Neuronal stem cell (in vitro differentiated cells): ENCODE measurements around the gene KLC3.

ENCODE experiments used
- DNase-seq: peaks from one replicate; pipeline ENCODE4 v3.0.0-alpha.2; 2013; ENCODE audit warnings: low spot score
- H2AFZ ChIP-seq: one replicate; pipeline ENCODE4 v1.6.1; 2013; ENCODE audit warnings: mild to moderate bottlenecking, low read length, inconsistent platforms
- H2AK5ac ChIP-seq: 2 replicates; pipeline ENCODE4 v1.6.1; 2013; ENCODE audit warnings: low read depth, mild to moderate bottlenecking, inconsistent platforms, low read length, moderate library complexity, mixed read lengths
- H2BK120ac ChIP-seq: 2 replicates; pipeline ENCODE4 v1.6.1; 2013; ENCODE audit warnings: low read depth, mild to moderate bottlenecking, inconsistent platforms, low read length, moderate library complexity, mixed read lengths
- H2BK12ac ChIP-seq: one replicate; pipeline ENCODE4 v1.6.1; 2013; ENCODE audit warnings: low read length, inconsistent platforms
- H2BK15ac ChIP-seq: 2 replicates; pipeline ENCODE4 v1.6.1; 2013; ENCODE audit warnings: mild to moderate bottlenecking, low read length, inconsistent platforms, mixed read lengths
- H2BK5ac ChIP-seq: one replicate; pipeline ENCODE4 v1.6.1; 2013; ENCODE audit warnings: inconsistent platforms, mild to moderate bottlenecking, low read length, moderate library complexity
- H3K14ac ChIP-seq: one replicate; pipeline ENCODE4 v1.6.1; 2013; ENCODE audit warnings: low read length, inconsistent platforms
- H3K18ac ChIP-seq: 2 replicates; pipeline ENCODE4 v1.6.1; 2013; ENCODE audit warnings: low read length, inconsistent platforms
- H3K23ac ChIP-seq: 2 replicates; pipeline ENCODE4 v1.6.1; 2013; ENCODE audit warnings: low read depth, mild to moderate bottlenecking, mixed read lengths, low read length, inconsistent platforms; ENCODE audit not compliant: poor library complexity
- H3K27ac ChIP-seq: replicated peaks from 3 replicates; pipeline ENCODE4 v1.5.1; 2013; ENCODE audit warnings: low read length, inconsistent platforms
- H3K27me3 ChIP-seq, 3 experiments: 2 replicates each; pipeline ENCODE4 v1.6.1; 2013; ENCODE audit warnings: low read length in 3 of 3, mild to moderate bottlenecking in 2 of 3, inconsistent platforms in 1 of 3, low read depth in 1 of 3, mixed read lengths in 1 of 3, moderate library complexity in 1 of 3; ENCODE audit not compliant: control insufficient read depth in 3 of 3, insufficient read depth in 3 of 3
- H3K36me3 ChIP-seq, 2 donors: replicated peaks in 1 of 2; 2 replicates each; pipeline ENCODE4 v1.6.1; 2013; ENCODE audit warnings: low read length in 2 of 2; ENCODE audit not compliant: control insufficient read depth in 2 of 2, insufficient read depth in 2 of 2
- H3K4ac ChIP-seq: 2 replicates; pipeline ENCODE4 v1.6.1; 2013; ENCODE audit warnings: inconsistent platforms, mild to moderate bottlenecking, low read length, moderate library complexity
- H3K4me1 ChIP-seq, 2 donors: 1 replicate in 1 of 2; 2 replicates in 1 of 2; pipeline ENCODE4 v1.6.1; 2013; ENCODE audit warnings: low read length in 2 of 2, low read depth in 1 of 2; ENCODE audit not compliant: control insufficient read depth in 2 of 2, insufficient read depth in 1 of 2
- H3K4me2 ChIP-seq: one replicate; pipeline ENCODE4 v1.6.1; 2013; ENCODE audit warnings: mild to moderate bottlenecking, low read length, inconsistent platforms; ENCODE audit not compliant: insufficient read depth, poor library complexity, severe bottlenecking
- H3K4me3 ChIP-seq, 2 donors: 2 replicates each; pipeline ENCODE4 v1.5.1; 2013; ENCODE audit warnings: low read length in 2 of 2, mild to moderate bottlenecking in 2 of 2, inconsistent platforms in 1 of 2, moderate library complexity in 1 of 2
- H3K79me1 ChIP-seq: one replicate; pipeline ENCODE4 v1.6.1; 2013; ENCODE audit warnings: low read depth, mild to moderate bottlenecking, inconsistent platforms, low read length, moderate library complexity
- H3K9ac ChIP-seq: one replicate; pipeline ENCODE4 v1.6.1; 2013; ENCODE audit warnings: mild to moderate bottlenecking, low read depth, low read length, inconsistent platforms; ENCODE audit not compliant: poor library complexity
- H3K9me3 ChIP-seq, 2 donors: replicated peaks in 1 of 2; 2 replicates each; pipeline versions ENCODE3 to v1.6.1; 2013; ENCODE audit warnings: low read length in 2 of 2, mild to moderate bottlenecking in 2 of 2, inconsistent platforms in 1 of 2, low read depth in 1 of 2, mixed read lengths in 1 of 2, moderate library complexity in 1 of 2; ENCODE audit not compliant: control insufficient read depth in 2 of 2, insufficient read depth in 1 of 2
- H4K8ac ChIP-seq: one replicate; pipeline ENCODE4 v1.6.1; 2013; ENCODE audit warnings: low read depth, mild to moderate bottlenecking, inconsistent platforms, low read length, moderate library complexity
- H4K91ac ChIP-seq: one replicate; pipeline ENCODE4 v1.6.1; 2013; ENCODE audit warnings: low read length, low read depth, mild to moderate bottlenecking, inconsistent platforms; ENCODE audit not compliant: poor library complexity
- WGBS, 2 donors: extraction: QIAGEN DNeasy Blood & Tissue Kit; methylation state at CpG; one replicate each; pipeline ENCODE4 v1.1.7; 2013; ENCODE audit warnings: missing lambda C conversion rate in 2 of 2, mixed read lengths in 1 of 2; ENCODE audit not compliant: insufficient read length in 2 of 2, insufficient replicate concordance in 1 of 2; ENCODE audit errors: extremely low coverage in 2 of 2; 5-methylcytosine and 5-hydroxymethylcytosine counted together

The KLC3 gene

DNA sequence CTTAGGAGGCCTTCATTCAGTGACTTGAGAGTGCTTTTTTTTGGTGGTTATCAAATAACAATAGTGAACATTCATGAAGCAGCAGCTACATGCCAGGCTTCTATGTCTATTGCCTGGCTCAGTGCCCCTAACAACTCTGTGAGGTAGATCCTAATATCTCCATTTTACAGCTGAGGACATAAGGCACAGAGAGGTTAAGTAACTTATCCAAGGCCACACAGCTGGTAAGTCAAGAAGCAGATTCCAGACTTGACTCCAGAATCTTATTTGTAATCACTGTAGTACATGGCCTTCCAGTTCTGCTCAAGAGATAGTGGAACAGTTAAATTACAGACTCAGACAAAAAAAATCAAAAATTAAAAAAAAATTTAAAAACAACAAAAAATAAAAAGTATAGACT, 44.7 kb upstream of the KLC3 start:
- no peak for DNase-seq
- no peak overlapping the region for H2BK15ac ChIP-seq
- no peak overlapping the region for H3K27ac ChIP-seq
- H2BK12ac ChIP-seq: no peak overlapping the region
- no peak overlapping the region for H3K4ac ChIP-seq
- no peak overlapping the region for H3K14ac ChIP-seq
- no peak overlapping the region for H3K23ac ChIP-seq
- peaks cover 4 to 20% of the 10 kb centered on the region in 2 donors for H3K9me3 ChIP-seq
- H3K4me3 ChIP-seq: no peak overlapping the region
- H3K79me1 ChIP-seq: no peaks in the 10 kb centered on the region
- H2AFZ ChIP-seq: no peak overlapping the region
- H2BK5ac ChIP-seq: no peak overlapping the region
- H4K91ac ChIP-seq: no peak overlapping the region
- H3K27me3 ChIP-seq: no peaks in the 10 kb centered on the region
- H3K18ac ChIP-seq: no peak overlapping the region
- H2BK120ac ChIP-seq: no peak overlapping the region
- H3K4me2 ChIP-seq: no peak overlapping the region
- no peak overlapping the region for H2AK5ac ChIP-seq
- no peak overlapping the region for H3K9ac ChIP-seq
- H3K4me1 ChIP-seq: no peaks in the 10 kb centered on the region
- H4K8ac ChIP-seq: no peak overlapping the region
- peaks cover 36 to 78% of the 10 kb centered on the region in 2 donors for H3K36me3 ChIP-seq

DNA sequence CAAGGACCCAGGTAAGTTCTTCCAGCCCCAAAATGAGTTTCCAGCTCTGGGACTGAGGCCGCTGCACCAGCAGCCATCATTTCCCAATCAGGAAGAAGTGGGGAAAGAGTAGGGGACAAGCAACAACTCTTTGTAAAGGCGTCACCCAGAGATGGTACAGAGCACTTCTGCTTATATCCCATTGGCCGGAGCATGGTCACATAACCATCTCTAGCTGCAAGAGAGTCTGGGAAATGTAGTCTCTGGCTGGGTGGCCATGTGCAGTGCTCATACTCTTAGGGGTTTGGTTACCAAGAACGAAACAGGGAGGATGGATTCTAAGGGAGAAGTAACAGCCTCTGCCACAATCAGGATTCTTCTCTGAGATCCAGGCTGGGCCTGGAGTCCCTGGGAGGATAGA, 44.2 kb upstream of the KLC3 start:
- no peak overlapping the region for H2BK5ac ChIP-seq
- no CpG with 5 or more reads among the region's 4 CpGs for WGBS, 2 donors

DNA sequence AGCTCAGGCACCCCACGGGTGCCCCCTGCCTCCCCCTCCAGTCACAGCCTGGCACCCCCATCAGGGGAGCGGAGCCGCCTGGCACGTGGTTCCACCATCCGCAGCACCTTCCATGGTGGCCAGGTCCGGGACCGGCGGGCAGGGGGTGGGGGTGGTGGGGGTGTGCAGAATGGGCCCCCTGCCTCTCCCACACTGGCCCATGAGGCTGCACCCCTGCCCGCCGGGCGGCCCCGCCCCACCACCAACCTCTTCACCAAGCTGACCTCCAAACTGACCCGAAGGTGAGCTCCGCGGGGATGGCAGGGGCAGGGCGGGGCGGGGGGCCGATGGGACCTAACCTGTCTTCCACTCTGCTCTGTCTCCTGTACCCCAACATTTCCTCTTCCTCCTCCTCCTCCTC, 42.9 kb upstream of the KLC3 start:
- Histone ChIP-seq H2BK120ac (no peak overlapping the region), H3K27ac (no peak overlapping the region), H2AK5ac (no peak overlapping the region), H2BK5ac (no peak overlapping the region), H2BK12ac (no peak overlapping the region), H2BK15ac (no peak overlapping the region), H3K4me1 (no peaks in the 10 kb centered on the region), H3K4me2 (no peak overlapping the region), H3K36me3 (peaks cover 33 to 70% of the 10 kb centered on the region in 2 donors), H3K14ac (no peak overlapping the region), H2AFZ (no peak overlapping the region), H3K4me3 (no peak overlapping the region), H3K9me3 (peaks cover 7 to 9% of the 10 kb centered on the region in 2 donors), H3K79me1 (no peaks in the 10 kb centered on the region), H4K91ac (no peak overlapping the region), H3K23ac (peak overlapping the region; percentile 19), H3K27me3 (no peaks in the 10 kb centered on the region), H4K8ac (no peak overlapping the region), H3K4ac (no peak overlapping the region), H3K18ac (no peak overlapping the region), H3K9ac (no peak overlapping the region)
- DNase-seq: no peak
- WGBS, 2 donors: no CpG with 5 or more reads among the region's 18 CpGs

More for the DNA sequence above, 44.2 kb upstream of the KLC3 start:
- Histone ChIP-seq H3K23ac (no peak overlapping the region), H4K91ac (no peak overlapping the region), H4K8ac (no peak overlapping the region), H3K18ac (no peak overlapping the region), H2BK15ac (no peak overlapping the region), H3K14ac (no peak overlapping the region), H2BK12ac (no peak overlapping the region), H3K27ac (no peak overlapping the region), H3K79me1 (no peaks in the 10 kb centered on the region), H2AK5ac (no peak overlapping the region), H3K36me3 (peaks cover 33 to 74% of the 10 kb centered on the region in 2 donors), H3K9me3 (peaks cover 4 to 20% of the 10 kb centered on the region in 2 donors), H3K4ac (no peak overlapping the region), H3K4me1 (no peaks in the 10 kb centered on the region), H3K4me2 (no peak overlapping the region), H3K27me3 (no peaks in the 10 kb centered on the region), H2BK120ac (no peak overlapping the region), H3K9ac (peak overlapping the region; percentile 10), H2AFZ (no peak overlapping the region), H3K4me3 (no peak overlapping the region)
- DNase-seq: no peak

DNA sequence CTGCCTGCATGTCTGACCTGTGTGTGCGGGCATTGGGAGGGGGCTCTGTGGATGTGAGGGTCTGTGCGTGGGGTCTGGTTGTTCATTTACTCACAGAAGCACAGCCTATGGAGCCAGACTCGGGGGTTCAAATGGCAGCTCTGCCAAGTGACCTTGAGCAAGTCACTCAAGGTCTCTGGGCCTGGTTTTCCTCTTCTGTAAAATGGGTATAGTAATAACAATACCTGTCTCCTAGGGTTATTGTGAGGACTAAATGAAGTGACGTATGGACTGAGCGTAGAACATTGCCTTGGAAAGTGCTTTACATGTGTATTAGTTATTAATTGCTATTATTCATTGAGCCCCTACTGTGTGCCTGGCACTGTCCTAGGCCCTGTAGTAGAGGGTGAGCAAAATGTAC, 42.3 kb upstream of the KLC3 start:
- no CpG with 5 or more reads among the region's 5 CpGs for WGBS, 2 donors
- H2BK12ac ChIP-seq: no peak overlapping the region

More for the DNA sequence above, 42.3 kb upstream of the KLC3 start:
- H3K4me3 ChIP-seq: no peak overlapping the region
- no peak overlapping the region for H4K91ac ChIP-seq
- no peak overlapping the region for H4K8ac ChIP-seq
- no peak overlapping the region for H3K14ac ChIP-seq
- H3K4ac ChIP-seq: no peak overlapping the region
- H3K27ac ChIP-seq: no peak overlapping the region
- H2BK15ac ChIP-seq: no peak overlapping the region
- no peak overlapping the region for H2BK120ac ChIP-seq
- H3K4me2 ChIP-seq: no peak overlapping the region
- no peak overlapping the region for H2AK5ac ChIP-seq
- no peaks in the 10 kb centered on the region for H3K27me3 ChIP-seq
- peak overlapping the region; percentile 18 for H3K9ac ChIP-seq
- H2BK5ac ChIP-seq: no peak overlapping the region
- H3K23ac ChIP-seq: no peak overlapping the region
- H3K9me3 ChIP-seq: peaks cover 7 to 8% of the 10 kb centered on the region in 2 donors
- no peaks in the 10 kb centered on the region for H3K79me1 ChIP-seq
- peaks cover 33 to 74% of the 10 kb centered on the region in 2 donors for H3K36me3 ChIP-seq
- no peak overlapping the region for H2AFZ ChIP-seq
- no peak overlapping the region for H3K18ac ChIP-seq
- H3K4me1 ChIP-seq: no peaks in the 10 kb centered on the region
- DNase-seq: no peak
